Measurements from ENCODE around the gene EDEM2. TPM values are rescaled to one million over a fixed set of nuclear protein-coding genes. Genes with fewer than 3 reads are reported as not detected.
"Not testable (repeated sequence)": the region's sequence is repeated elsewhere in the genome, so short reads cannot be mapped to it uniquely, and the experiment has no call there.

EDEM2 gene
- total and polyA plus RNA-seq, 2 of the 4 experiments (the other 2 are of a cell fraction), result 19.0 to 27.4 TPM

GRCh38 chr20:35165221-35166185, 18.4 kb upstream of the EDEM2 start:
- Histone ChIP-seq H3K23ac (ENCODE audit: low read depth, low read length) (no peak overlapping the region), H2BK15ac (ENCODE audit: low read depth, low read length) (no peak overlapping the region), H2BK120ac (ENCODE audit: low read depth, low read length) (no peak overlapping the region), H3K4me1 (ENCODE audit: control insufficient read depth, insufficient read depth, low read length) (peaks cover 4% of the 10 kb centered on the region), H2BK5ac (ENCODE audit: low read depth, low read length, poor library complexity, severe bottlenecking) (no peak overlapping the region), H2AFZ (replicated peaks; ENCODE audit: low read length, poor library complexity) (no peak overlapping the region), H3K18ac (ENCODE audit: low read depth, low read length) (no peak overlapping the region), H4K20me1 (ENCODE audit: insufficient read depth, low read length) (no peaks in the 10 kb centered on the region), H3K9me3 (ENCODE audit: control insufficient read depth, insufficient read depth, low read length) (no peaks in the 10 kb centered on the region), H3K4me2 (ENCODE audit: low read depth, low read length) (no peak overlapping the region), H3K4me3 (ENCODE audit: insufficient read depth, low read depth, low read length) (no peak overlapping the region), H3K9me1 (ENCODE audit: insufficient read depth, low read length) (0 out of 2 replicates have a peak, but pooled peaks cover 4% of the 10 kb centered on the region), H3K27me3 (ENCODE audit: control insufficient read depth, insufficient read depth, low read length) (no peaks in the 10 kb centered on the region), H4K5ac (ENCODE audit: low read depth, low read length) (no peak overlapping the region), H2AK5ac (ENCODE audit: low read depth, low read length) (no peak overlapping the region), H2BK20ac (ENCODE audit: low read depth, low read length) (no peak overlapping the region), H4K8ac (ENCODE audit: low read depth in 2 of 2, low read length in 2 of 2) (no peak overlapping the region), H3K9ac (ENCODE audit: low read depth, low read length) (no peak overlapping the region), H3K14ac (replicated peaks; ENCODE audit: low read depth, low read length) (no peak overlapping the region), H3K79me1 (ENCODE audit: low read depth in 1 of 2, low read length in 2 of 2) (no peaks in the 10 kb centered on the region), H3K36me3 (ENCODE audit: control insufficient read depth, insufficient read depth, low read length) (no peaks in the 10 kb centered on the region), H3K56ac (ENCODE audit: extremely low read depth, insufficient read depth, low read length) (no peak overlapping the region), H4K91ac (ENCODE audit: insufficient read depth, low read depth, low read length) (no peak overlapping the region), H3K27ac (ENCODE audit: insufficient read depth, low read length) (no peak overlapping the region), H3K4ac (ENCODE audit: low read depth, low read length) (no peak overlapping the region), H2AK9ac (replicated peaks; ENCODE audit: low read depth, low read length, poor library complexity) (no peak overlapping the region)
- ATAC-seq (ENCODE audit: low read depth), result no peak
- no CpG with 5 or more reads among the region's 4 CpGs for WGBS, 2 experiments (ENCODE audit: extremely low coverage in 2 of 2, insufficient read length in 1 of 2)
- ChIA-PET POLR2A (ENCODE audit: unreplicated experiment) (interaction anchor here (0.6 kb wide), 1 partner anchor 76 kb away, joined by 27 read pairs; no protein-coding TSS in a partner anchor), CTCF (no interaction called here)
- intact Hi-C loops (cut with micrococcal nuclease) (no loop called here), in situ Hi-C loops (cut with MboI; ENCODE audit: low sequenced_read_pairs) (no loop called here), dilution Hi-C loops (cut with HindIII; ENCODE audit: low sequenced_read_pairs, unreplicated experiment) (no loop called here)
- no TSS peak for BruUV-seq (replicated peaks)
- DNase-seq, result no peak
- TF ChIP-seq, protein P1, sequence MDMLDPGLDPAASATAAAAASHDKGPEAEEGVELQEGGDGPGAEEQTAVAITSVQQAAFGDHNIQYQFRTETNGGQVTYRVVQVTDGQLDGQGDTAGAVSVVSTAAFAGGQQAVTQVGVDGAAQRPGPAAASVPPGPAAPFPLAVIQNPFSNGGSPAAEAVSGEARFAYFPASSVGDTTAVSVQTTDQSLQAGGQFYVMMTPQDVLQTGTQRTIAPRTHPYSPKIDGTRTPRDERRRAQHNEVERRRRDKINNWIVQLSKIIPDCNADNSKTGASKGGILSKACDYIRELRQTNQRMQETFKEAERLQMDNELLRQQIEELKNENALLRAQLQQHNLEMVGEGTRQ (IDR thresholded peaks at IDR 0.05; ENCODE audit: low read depth, low read length), result no peak
- TF ChIP-seq FOS (IDR thresholded peaks at IDR 0.05; ENCODE audit: low read depth, low read length), result no peak
- no peak for TF ChIP-seq SMC3 (IDR thresholded peaks at IDR 0.05; ENCODE audit: low read depth, low read length)
- no peak for TF ChIP-seq RAD21 (IDR thresholded peaks at IDR 0.05; ENCODE audit: low read length)
- no peak for TF ChIP-seq BHLHE40 (IDR thresholded peaks at IDR 0.05; ENCODE audit: low read depth, low read length)
- TF ChIP-seq RFX5 (IDR thresholded peaks at IDR 0.05; ENCODE audit: low read depth, low read length), result no peak

DNA sequence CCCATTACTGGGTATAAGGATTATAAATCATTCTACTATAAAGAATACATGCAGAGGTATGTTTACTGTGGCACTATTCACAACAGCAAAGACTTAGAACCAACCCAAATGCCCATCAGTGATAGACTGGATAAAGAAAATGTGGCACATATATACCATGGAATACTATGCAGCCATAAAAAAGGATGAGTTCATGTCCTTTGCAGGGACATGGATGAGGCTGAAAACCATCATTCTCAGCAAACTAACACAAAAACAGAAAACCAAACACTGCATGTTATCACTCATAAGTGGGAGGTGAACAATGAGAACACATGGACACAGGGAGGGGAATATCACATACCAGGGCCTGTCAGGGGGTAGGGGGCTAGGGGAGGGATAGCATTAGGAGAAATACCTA, 17.4 kb upstream of the EDEM2 start:
- H3K4me3 ChIP-seq (ENCODE audit: insufficient read depth, low read depth, low read length); H2BK15ac ChIP-seq (ENCODE audit: low read depth, low read length); H3K4me2 ChIP-seq (ENCODE audit: low read depth, low read length); CTCF ChIA-PET; intact Hi-C loops (cut with micrococcal nuclease); DNase-seq; H2BK20ac ChIP-seq (ENCODE audit: low read depth, low read length); H3K23ac ChIP-seq (ENCODE audit: low read depth, low read length); H3K27ac ChIP-seq (ENCODE audit: insufficient read depth, low read length); H3K14ac ChIP-seq (replicated peaks; ENCODE audit: low read depth, low read length); H3K36me3 ChIP-seq (ENCODE audit: control insufficient read depth, insufficient read depth, low read length); H2BK120ac ChIP-seq (ENCODE audit: low read depth, low read length); H3K9me3 ChIP-seq (ENCODE audit: control insufficient read depth, insufficient read depth, low read length); BruUV-seq (replicated peaks); H2AFZ ChIP-seq (replicated peaks; ENCODE audit: low read length, poor library complexity); H4K20me1 ChIP-seq (ENCODE audit: insufficient read depth, low read length); ATAC-seq (ENCODE audit: low read depth); H4K91ac ChIP-seq (ENCODE audit: insufficient read depth, low read depth, low read length); H3K9me1 ChIP-seq (ENCODE audit: insufficient read depth, low read length); H4K5ac ChIP-seq (ENCODE audit: low read depth, low read length); H3K27me3 ChIP-seq (ENCODE audit: control insufficient read depth, insufficient read depth, low read length); H3K56ac ChIP-seq (ENCODE audit: extremely low read depth, insufficient read depth, low read length); H2AK5ac ChIP-seq (ENCODE audit: low read depth, low read length); H3K79me1 ChIP-seq (ENCODE audit: low read depth in 1 of 2, low read length in 2 of 2); dilution Hi-C loops (cut with HindIII; ENCODE audit: low sequenced_read_pairs, unreplicated experiment); H2AK9ac ChIP-seq (replicated peaks; ENCODE audit: low read depth, low read length, poor library complexity); H3K9ac ChIP-seq (ENCODE audit: low read depth, low read length); H3K4ac ChIP-seq (ENCODE audit: low read depth, low read length); POLR2A ChIA-PET (ENCODE audit: unreplicated experiment); in situ Hi-C loops (cut with MboI; ENCODE audit: low sequenced_read_pairs); H2BK5ac ChIP-seq (ENCODE audit: low read depth, low read length, poor library complexity, severe bottlenecking); H4K8ac ChIP-seq (ENCODE audit: low read depth in 2 of 2, low read length in 2 of 2); H3K4me1 ChIP-seq (ENCODE audit: control insufficient read depth, insufficient read depth, low read length); H3K18ac ChIP-seq (ENCODE audit: low read depth, low read length): not testable (repeated sequence)

Measured in IMR-90 (cell line).